Glomerular visceral epithelial cell (primary cell): ENCODE measurements around the gene MAML2.

Experiments used
- DNase-seq: peaks from one replicate; pipeline ENCODE4 v3.0.0-alpha.2; 2016; ENCODE audit errors: extremely low spot score

The MAML2 gene

DNA sequence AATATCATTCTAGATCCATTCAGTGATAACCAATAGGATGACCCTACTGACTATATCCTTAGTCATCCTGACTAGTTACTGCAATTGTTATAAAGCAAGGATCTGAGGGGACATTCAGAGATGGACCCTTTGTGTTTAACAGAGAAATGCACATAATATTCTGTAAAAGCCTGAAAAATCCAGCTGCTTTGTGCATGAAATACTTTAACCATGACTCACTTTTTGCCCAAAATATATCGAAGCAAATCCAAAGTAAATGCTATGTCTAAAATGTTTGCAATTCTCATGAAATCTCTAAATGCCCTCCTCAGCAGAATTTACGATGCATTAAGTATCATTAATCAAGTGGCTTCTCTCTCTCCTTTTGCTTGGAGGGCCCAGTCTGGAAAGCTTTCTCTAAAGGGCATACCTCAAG is 240.3 kb downstream of the MAML2 start:
- peak; percentile 37 for DNase-seq

- peak; percentile 55 for DNase-seq
Observed at GRCh38 chr11:96101146-96101545, 241.8 kb downstream of the MAML2 start.

DNA sequence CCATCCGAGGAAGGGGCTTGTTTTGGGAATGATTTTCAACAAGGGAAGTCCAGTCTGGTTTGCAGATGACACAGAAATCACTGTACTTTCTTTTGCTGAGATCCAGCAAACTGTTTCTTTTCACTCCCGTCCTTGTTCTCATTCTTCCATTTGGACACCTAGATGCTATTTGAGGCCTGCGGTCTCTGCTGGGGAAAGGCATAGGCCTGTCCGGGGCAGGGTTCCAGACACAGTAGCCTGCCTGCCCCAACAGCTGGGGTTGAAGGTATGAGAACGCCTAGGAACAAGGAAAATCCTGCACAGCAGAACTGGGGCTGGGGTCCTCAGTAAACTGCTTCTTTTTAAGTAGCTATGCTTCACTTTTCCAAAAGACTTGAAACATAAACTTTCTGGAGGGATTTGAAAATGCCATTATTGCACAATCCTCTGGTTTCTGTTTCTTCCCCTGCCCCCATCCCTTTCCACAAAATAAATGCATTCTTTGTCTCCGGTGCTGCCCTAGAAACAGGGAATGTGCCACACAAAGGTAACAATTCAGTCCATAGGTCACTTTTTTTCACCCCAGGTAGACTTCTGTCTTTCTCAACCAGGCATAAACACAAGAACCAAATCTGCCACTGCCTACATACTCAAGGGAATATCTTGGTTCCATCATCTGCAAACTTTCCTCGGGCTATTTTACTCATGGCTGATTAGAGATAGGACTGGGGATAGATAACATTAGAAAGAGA is 244.3 kb downstream of the MAML2 start:
- peak; percentile 36 for DNase-seq

- DNase-seq: no peak
Observed at GRCh38 chr11:96097844-96098421, 245.1 kb downstream of the MAML2 start.

- DNase-seq: no peak
Observed at GRCh38 chr11:96096360-96096759, 246.6 kb downstream of the MAML2 start.

DNA sequence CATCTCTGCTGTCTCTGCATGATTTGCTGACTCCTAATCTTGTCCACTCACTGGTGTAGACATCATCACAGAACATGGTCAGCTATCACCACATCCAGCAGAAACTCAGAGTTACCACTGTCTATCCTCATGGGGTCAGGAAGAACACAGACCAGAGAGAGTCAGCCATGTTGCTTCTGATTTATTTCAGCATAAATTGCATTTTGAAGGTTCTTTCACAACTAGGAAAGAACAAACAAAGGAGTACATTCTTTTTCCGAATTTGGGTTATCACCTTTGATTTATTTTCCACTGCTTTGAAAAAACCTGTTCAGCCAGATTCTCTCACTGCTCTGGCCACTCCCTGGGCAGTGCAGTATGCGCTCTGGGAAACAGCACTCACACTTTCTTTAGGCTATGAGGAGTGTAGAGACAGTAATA is 247.1 kb downstream of the MAML2 start:
- no peak for DNase-seq

DNA sequence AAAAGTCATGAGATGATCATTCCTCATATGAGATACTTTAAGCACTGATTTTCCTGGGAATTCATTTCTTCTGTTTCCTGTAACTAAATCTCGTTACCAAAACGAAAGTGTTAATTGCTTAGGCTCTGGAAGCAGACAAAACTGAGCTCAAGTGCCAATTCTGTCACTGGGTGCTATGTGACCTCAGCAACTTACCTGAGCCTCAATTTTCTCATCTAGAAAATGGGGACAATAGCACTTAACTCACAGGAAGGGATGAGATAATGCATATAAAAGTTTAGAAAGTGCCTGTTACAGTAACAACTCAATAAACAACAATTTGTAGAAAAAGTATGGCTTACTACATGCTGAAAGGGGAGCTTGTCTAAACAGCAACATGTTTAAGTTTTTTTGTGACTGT is 248.8 kb downstream of the MAML2 start:
- no peak for DNase-seq

GRCh38 chr11:96092511-96092910 is 250.5 kb downstream of the MAML2 start:
- DNase-seq: no peak

- DNase-seq: no peak
Observed at GRCh38 chr11:96091476-96091875, 251.5 kb downstream of the MAML2 start.

- DNase-seq: peak; percentile 50
Observed at GRCh38 chr11:96090711-96091110, 252.3 kb downstream of the MAML2 start.

GRCh38 chr11:96088914-96089313 is 254.1 kb downstream of the MAML2 start:
- DNase-seq: no peak

DNA sequence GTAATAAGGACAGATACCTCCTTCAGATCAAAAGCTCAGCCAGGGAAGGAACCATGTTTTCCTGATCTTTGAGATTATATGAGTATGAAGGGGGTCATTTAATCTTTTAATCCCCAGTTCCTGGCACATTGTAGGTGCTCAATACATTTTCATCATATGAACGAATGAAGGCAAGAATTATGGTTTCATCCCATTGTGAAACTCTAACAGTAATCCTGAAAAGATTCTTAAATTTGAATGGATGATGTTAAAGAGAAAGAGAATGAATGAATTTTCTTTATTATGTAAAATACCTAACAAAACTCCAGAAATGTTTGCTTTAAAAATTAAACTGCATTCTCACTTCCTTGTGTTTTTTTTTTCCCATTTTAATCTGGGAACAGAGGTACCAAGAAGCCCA is 256.9 kb downstream of the MAML2 start:
- no peak for DNase-seq

- no peak for DNase-seq
Observed at GRCh38 chr11:96085319-96085930, 257.6 kb downstream of the MAML2 start.

DNA sequence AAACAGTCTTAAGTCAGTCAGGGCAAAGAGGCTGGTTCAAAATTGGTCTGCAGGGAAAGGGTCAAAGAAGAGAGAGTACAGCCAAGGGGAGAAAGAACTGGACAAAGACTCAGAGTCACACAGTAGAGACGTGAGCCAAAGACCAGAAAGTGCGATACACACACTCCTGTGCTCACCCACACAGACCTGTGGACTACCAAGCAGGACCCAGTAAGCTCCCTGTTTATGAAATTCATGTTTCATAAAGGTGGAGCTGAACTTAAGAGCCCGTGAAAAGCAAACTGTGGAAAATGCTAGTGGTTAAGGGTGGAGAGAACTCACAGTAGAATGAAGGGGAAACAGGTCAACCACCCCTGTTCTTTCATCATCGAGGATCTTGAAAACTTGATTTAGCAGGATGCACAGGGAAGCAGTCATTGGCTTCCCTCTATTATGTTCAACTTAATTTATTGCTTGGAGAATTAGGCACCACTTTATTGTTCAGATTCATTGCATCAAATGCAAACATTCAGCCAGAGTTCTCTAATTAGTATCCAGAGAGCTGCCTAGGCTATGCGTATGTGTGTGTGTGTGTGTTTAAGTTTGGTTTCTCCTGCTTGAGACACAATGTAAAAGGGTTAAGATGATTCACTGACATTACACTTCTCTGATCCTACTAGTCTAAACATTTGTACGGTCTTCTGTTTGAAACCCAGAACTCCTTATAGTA is 258.2 kb downstream of the MAML2 start:
- DNase-seq: no peak

DNA sequence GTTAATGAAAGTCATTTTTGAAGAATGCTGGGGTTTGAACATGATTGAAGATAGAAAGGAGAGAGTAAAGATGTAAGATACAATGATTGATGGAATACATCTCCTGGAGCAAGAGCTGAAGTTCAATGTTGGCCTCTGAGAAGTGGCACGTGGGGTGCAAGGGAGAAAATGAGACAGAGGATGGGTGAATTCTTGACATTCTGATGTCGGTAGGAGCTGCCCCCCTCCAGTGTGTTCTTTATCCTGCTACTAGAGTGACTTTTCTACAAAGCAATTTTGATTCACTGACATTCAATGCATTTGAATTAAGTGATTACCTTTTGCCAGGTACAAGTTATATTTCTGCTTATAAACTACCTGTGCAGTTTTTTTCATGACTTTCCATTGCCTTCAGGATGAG is 260.1 kb downstream of the MAML2 start:
- no peak for DNase-seq

GRCh38 chr11:96082002-96082899 is 260.7 kb downstream of the MAML2 start:
- no peak for DNase-seq

DNA sequence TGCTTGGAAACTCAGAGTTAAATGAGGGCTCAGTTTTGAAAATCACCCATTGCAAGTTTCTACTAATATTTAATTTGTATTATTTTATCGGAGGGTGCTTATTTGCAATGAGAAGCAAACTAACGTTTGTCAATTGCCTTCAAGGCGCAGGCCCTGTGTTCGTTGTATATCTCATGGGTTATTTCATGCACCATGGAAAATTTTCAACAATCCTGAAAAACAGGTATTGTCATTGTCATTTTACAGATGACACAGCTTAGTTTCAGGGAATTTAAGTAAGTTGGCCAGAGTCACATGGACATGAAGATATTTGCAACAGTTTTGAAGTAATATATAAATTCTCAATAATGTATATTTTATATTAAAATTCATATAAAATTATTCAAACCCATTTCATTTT is 261.4 kb downstream of the MAML2 start:
- DNase-seq: no peak

DNA sequence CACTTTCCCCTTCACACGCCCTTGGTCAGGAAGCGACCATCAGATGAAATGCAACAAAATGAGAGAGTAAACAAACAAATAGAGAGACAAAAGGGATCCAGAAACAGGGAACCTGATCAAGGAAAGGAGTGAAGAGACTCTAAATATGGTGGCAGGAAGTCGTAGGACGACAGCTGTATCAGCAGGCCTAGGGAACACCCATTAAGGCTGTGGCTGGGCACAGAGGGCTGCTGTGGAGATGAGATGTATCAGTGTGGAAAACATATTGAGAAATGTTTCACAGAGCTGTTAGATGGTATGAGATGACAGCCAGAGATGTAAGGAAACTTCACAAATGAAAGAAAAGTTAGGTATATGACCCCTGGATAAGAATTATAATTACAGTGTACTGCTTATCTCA is 263.3 kb downstream of the MAML2 start:
- no peak for DNase-seq

GRCh38 chr11:96075532-96075959 is 267.4 kb downstream of the MAML2 start:
- DNase-seq: peak; percentile 35

DNA sequence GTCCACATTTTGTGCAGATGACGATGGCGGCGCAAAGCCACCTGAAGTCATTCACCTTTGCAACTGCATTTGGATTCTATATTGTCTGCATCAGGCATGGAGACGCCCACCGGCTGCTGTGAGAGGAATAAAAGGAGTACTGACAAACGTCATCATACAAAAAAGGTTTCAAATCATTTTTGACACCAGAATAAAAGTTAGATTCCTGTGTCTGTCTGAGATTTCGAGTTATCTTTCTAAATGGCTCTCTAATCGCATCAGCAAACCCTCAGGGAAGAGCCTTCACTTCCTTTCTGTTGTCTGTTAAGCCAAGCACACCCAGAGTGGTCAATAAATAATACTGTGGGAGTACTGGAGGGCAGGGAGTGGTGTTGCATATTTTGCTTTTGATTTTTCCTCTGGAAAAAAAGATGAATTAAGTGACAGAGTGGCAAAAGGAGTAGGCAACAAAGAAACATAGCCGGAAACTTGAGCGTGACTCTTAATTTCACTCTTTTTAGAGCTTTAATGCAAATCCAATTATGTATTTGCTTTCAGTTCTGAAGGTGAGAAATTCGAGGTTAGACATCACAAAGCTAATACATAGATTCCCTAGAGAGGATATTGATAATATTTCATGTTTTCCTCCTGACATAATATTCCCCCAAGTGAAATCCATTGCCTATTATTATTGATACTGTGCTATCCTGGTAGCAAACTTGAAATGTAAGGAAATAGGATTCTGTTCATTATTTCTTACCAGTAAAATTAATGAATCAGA is 268.3 kb downstream of the MAML2 start:
- no peak for DNase-seq

GRCh38 chr11:96073536-96073935 is 269.5 kb downstream of the MAML2 start:
- DNase-seq: peak; percentile 71
